Fibroblast of pulmonary artery (primary cell): ENCODE results near the gene LRRC7.
A peak's percentile ranks its signal among the peaks of the same experiment; 100 is the strongest.

Experiments
- DNase-seq: peaks from one replicate; pipeline ENCODE4 v3.0.0-alpha.2; 2010; ENCODE audit warnings: low read depth
- H3K4me3 ChIP-seq: replicated peaks from 2 replicates; pipeline ENCODE4 v1.5.1; 2011; ENCODE audit warnings: low read depth, mild to moderate bottlenecking, control low read depth, low read length, moderate library complexity
- TF ChIP-seq, protein P1 (sequence below): IDR thresholded peaks from 2 replicates; pipeline ENCODE4 v1.5.1; 2011; ENCODE audit warnings: mild to moderate bottlenecking, control low read depth, low read length, inconsistent platforms; ENCODE audit errors: missing control alignments

LRRC7 gene

DNA sequence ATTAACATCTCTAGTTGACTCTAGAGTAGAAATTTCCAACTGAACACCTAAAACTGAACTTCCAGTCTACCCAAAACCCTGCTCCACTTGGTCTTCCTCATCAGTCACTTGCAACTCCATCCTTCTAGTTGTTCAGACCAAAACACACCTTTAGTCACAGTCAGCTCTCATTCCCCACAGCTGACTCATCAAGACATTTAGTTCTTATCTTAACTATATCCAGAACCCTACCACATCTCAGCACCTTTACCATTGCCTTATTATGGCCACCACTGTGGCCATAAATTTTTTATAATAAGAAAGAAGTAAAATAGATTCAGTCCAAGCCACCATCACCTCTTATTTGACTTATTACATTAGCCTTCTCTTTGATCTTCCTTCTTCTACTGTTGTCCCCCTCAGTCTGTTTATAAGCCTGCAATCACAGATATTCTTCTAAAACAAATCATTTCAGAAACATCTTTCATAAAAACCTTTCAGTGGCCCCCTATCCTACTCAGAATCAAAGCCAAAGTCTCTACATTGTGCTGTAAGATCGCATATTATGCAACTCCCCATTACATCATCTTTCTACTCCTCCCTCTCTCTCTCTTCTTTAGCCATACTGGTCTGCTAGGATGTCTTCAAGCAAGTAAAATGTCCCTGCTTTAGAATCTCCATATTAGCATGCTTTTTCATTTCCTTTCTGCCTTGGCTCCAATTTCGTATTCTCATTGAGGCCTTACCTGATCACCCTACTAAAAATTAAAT, 361.8 kb downstream of the LRRC7 start:
- DNase-seq, result peak; percentile 72
- TF ChIP-seq, protein P1, sequence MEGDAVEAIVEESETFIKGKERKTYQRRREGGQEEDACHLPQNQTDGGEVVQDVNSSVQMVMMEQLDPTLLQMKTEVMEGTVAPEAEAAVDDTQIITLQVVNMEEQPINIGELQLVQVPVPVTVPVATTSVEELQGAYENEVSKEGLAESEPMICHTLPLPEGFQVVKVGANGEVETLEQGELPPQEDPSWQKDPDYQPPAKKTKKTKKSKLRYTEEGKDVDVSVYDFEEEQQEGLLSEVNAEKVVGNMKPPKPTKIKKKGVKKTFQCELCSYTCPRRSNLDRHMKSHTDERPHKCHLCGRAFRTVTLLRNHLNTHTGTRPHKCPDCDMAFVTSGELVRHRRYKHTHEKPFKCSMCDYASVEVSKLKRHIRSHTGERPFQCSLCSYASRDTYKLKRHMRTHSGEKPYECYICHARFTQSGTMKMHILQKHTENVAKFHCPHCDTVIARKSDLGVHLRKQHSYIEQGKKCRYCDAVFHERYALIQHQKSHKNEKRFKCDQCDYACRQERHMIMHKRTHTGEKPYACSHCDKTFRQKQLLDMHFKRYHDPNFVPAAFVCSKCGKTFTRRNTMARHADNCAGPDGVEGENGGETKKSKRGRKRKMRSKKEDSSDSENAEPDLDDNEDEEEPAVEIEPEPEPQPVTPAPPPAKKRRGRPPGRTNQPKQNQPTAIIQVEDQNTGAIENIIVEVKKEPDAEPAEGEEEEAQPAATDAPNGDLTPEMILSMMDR, result no peak
- no peak overlapping the region for H3K4me3 ChIP-seq

DNA sequence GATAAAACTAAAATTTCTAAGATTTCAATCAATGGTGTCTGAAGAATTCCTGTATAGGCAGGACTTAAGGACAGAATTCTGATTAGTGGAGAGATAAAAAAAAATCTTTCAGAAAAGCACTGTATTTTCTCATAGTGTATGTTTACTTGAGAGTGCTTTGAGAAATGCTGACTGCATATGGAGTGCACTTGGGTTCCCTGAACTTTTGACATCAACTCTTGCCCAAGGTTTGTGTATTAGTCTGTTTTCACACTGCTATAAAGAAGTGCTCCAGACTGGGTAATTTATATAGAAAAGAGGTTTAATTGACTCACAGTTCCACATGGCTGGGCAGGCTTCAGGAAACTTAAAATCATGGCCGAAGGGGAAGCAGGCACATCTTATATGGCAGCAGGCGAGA, 362.7 kb downstream of the LRRC7 start:
- H3K4me3 ChIP-seq, result no peak overlapping the region
- TF ChIP-seq, protein P1, result no peak
- DNase-seq, result no peak

DNA sequence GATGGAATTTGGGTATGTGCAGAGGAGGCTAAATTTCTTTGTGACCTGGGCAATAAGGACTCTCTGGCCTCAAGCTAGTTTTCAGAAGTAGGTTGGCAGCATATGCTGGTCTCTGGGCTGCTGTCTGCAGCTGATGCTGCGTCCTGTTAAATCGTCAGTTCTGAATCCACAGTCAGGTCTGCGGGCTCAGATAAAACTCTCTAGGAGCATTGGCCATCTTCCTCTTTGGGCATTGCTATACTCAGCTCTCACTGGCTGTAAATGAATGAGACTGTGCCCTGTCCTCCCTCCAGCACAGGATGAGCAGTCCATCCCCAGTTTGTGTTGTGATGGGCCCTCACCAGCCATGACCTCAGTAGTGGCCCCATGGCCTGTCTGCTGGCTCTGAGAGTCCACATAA, 365.0 kb downstream of the LRRC7 start:
- no peak for DNase-seq
- H3K4me3 ChIP-seq, result no peak overlapping the region
- TF ChIP-seq, protein P1, result no peak

DNA sequence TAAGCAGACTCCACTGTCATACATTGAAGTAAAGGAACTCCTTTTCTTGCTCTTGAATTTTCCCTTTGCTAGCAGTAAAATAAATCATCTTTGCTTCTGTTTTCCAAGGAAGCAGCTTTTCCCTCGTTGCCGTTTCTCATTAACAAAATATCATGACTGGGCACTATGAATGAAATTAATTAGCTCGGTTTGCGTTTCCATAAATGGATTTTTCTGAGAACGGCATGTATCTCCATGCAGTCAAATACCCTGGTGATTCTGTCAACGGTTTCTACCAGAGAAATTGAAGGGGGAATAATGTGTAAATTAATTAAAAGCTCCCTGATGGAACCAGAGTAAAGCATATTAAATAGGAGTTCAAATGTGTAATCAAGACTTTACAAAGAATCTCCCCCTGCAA, 372.5 kb downstream of the LRRC7 start:
- H3K4me3 ChIP-seq, result no peak overlapping the region
- TF ChIP-seq, protein P1, result no peak
- DNase-seq, result no peak

DNA sequence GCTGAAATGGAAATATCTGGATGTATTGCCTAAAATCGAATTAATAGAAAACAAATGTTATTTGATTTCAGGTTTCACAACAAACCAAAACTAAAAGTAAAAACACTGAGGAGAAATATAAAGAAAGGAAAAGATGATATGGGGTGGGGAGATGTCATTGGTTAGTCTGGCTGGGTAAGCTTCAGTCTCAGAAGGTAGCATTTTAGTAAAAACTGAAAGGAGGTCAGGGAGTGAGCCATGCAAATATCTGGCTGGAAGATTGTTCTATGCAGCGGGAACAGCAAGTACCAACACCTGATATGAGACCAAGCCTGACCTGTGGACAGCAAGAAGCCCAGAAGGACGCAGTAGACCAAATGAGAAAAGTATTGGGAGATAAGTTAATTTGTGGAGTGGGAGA, 373.1 kb downstream of the LRRC7 start:
- DNase-seq, result no peak

DNA sequence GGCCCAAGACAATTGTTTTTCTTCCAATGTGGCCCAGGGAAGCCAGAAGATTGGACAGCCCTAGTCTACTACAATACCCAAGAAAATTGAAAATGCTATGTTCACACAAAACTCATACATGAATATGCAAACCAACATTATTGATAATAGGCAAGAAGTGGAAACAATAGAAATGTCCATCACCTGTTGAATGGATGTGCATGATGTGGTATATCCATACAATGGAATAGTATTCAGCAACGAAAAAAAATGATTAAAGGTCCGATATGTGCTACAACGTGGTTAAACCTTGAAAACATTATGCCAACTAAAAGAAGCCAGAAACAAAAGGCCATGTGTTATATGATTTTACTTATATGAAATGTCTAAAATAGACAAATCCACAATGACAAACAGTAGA, 375.3 kb downstream of the LRRC7 start:
- DNase-seq, result no peak
- H3K4me3 ChIP-seq, result no peak overlapping the region
- TF ChIP-seq, protein P1, result no peak

More for the DNA sequence above, 373.1 kb downstream of the LRRC7 start:
- TF ChIP-seq, protein P1, result no peak
- H3K4me3 ChIP-seq, result no peak overlapping the region

DNA sequence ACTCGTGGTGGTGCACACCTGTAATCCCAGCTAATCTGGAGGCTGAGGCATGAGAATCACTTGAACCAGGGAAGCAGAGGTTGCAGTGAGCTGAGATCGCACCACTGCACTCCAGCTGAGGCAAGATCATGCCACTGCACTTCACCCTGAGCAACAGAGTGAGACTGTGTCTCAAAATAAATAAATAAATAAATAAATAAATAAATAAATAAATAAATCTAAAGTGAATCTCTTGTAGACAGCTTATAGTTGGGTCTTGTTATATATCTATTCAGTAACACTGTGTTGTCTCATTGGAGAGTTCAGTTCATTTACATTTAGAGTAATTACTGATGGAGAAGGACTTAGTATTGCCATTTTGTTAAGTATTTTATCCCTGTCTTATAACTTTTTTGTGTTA, 379.2 kb downstream of the LRRC7 start:
- no peak overlapping the region for H3K4me3 ChIP-seq
- no peak for DNase-seq
- TF ChIP-seq, protein P1, result no peak
